NCI-H1417 treated with DMSO at 0.1 percent for 48 hours (cell line): ENCODE results near the gene TSPAN13.

Experiments used
- DNase-seq: peaks from one replicate; lab custom pipeline; 2025; lab: John Stamatoyannopoulos, UW

The TSPAN13 gene

GRCh38 chr7:16774986-16775385 is 21.4 kb downstream of the TSPAN13 start:
- no peak for DNase-seq

GRCh38 chr7:16776053-16776452 is 22.5 kb downstream of the TSPAN13 start:
- DNase-seq, result no peak

GRCh38 chr7:16778476-16778875 is 24.9 kb downstream of the TSPAN13 start:
- no peak for DNase-seq

DNA sequence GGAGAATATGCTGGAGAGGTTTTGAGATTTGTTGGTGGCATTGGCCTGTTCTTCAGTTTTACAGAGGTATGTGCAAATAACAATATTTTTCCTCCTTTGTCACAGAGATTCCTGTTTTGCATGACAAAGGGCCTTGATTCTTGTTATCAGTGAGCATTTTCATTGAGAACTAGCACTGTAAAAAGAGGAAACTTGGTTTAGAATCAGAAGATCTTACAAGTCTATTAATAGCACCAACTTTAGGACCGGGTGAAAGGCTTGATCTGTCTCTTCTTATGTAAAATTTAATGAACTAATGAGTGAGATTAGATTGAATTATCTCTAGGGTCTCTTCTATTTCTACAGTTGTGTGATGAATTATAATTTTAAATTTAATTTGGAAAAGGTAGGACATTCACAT is 25.5 kb downstream of the TSPAN13 start:
- DNase-seq, result no peak

- no peak for DNase-seq
These were observed 27.0 kb downstream of the TSPAN13 start for GRCh38 chr7:16780596-16780995.

GRCh38 chr7:16785321-16785720 is 31.8 kb downstream of the TSPAN13 start:
- DNase-seq, result no peak

DNA sequence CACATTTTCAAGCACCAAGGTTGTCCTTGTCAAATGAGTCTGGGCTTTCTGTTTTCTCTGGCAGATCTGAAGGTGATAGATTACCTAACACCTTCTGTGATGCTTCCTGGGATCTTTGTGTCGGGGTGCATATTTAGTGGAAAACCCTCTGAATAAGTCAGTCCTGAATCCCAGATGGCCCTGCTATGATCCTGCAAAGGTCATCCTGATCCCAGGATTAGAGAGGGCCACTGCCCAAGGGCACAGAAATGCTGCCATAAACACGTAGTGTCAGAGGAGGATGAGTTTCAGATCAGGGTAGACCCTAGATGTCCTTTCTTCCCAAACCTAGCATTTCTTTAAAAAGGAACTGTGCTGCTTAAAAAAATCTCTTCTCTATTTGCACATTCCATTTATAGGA is 32.3 kb downstream of the TSPAN13 start:
- DNase-seq, result no peak

DNA sequence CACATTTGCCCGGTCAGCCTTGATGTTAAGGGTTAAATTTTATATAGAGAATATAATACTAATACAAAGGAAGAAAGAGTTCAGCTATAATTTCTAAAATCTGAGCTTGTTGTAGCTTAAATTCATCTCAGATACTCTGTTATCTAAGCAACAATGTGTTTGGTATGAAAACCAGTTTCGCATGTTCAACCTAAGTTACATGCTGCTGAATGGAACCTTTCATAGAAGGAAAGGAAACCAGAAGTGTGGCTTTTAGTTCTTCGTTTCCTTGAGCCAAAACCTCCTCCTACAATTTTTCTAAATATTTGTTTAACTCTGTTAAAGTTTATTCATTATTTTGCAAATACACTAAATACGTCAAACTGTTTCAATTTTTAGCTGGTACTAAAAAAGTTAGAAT is 32.7 kb downstream of the TSPAN13 start:
- DNase-seq, result no peak

DNA sequence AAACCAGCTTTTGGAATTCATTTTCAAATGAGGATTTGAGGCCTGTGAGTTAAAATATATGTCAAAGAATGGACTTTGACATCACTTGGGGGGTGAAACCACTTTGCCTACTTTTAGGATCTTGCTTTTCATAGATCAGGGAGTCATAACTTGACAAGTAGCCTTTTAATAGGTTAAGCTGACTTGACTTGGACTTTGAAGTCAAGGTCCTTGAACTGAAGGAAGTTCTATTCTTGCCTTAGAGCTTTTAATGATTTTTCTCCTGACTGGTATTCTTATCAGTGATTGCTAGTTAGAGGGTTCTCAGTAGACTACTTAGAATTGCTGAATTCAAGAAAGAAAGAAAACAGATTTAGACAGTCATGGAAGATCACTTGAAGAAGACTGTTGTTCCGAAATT is 33.6 kb downstream of the TSPAN13 start:
- DNase-seq, result no peak

DNA sequence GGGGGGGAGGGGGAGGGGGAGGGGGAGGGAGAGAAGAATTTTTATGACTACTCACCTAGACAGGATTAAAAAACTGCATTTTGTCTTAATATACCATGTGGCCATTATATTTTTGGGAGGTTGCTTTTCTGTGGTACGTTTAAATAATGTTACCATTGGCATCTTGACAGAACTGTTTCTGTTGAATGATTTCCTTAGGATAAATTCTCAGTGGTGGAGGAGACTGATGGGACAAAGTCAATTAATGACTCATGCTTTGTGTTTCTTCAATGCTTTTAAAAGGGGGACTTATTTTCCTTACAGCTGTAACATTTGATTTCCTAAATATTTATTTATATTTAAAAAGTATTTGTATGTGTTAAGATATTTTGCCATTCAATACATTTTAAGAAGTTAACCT is 37.5 kb downstream of the TSPAN13 start:
- no peak for DNase-seq

GRCh38 chr7:16791905-16792698 is 38.5 kb downstream of the TSPAN13 start:
- no peak for DNase-seq

- no peak for DNase-seq
These were observed 41.4 kb downstream of the TSPAN13 start for GRCh38 chr7:16794986-16795385.

GRCh38 chr7:16795624-16796023 is 42.1 kb downstream of the TSPAN13 start:
- peak; percentile 70 for DNase-seq

DNA sequence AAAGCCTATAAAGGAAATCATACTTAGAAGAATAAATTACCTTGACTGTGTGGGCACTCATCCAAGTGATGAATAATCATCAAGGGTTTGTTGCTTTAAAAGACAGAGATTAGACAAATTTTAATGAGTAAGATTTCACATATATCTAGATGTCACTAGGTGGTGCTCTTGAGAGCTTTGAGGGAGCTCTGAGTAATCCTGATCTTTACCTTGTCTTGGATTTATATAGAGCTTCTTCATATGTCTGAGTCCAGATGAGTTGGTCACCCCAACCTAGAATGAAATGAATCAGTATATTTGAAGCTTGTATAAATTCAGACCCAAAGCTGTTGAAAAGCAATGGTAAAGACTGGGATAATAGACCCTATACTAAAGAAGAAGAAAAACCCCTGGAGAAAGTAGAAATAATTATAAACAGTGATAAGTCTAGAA is 47.6 kb downstream of the TSPAN13 start:
- DNase-seq, result no peak

GRCh38 chr7:16801579-16801978 is 48.0 kb downstream of the TSPAN13 start:
- DNase-seq, result no peak

DNA sequence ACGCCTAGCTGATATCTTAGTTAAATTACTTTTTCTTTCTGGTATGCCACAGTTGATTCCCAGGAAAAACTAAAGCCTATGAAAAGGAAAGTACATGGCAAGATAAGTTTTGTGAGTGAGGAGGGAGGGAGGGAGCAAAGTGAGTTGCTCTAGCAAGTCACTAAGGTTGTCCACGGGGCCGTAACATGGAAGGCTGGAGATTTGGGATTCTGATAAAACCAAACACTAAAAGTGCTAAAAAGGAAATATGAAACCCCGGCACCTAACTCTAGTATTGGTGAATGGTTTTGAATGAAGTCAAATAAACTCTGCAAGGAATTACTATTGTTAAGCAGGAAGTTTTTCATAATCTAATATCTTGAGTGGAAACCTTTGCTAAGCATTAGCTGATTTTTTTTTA is 49.6 kb downstream of the TSPAN13 start:
- DNase-seq, result no peak

DNA sequence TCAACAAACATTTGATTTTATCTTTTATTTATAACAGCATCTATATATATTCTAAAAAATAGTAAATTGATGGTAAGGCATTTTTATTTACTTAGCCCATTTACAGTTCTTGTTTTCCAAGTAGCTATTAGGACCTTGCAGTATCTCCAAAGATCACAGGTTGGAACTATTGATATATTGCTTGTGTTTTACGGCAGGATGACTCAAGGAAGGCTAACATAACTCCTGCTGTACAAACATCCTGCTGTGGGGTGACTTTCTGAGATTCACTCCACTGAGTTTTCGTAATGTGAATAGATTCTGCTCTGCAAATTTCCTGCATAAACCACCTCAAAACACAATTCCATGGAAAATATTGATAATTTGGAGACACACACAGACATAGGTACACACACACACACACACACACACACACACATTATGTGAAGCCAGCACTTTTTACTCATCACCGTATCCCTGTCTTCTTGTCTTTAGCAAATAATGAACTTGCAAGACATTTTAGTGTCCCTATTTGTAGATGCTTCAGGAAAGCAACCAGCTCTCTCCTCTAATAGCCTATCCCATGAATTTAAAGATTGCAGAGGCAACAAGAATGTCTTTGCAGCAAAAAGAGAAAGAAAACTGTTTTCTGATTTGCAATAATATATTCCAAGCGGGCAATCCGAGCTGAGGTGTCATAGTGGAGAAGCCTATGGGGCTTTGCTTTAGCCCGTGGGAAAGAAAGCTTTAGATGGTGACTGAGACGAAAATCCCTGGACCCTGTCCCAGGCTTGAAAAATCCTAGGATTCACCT is 50.5 kb downstream of the TSPAN13 start:
- no peak for DNase-seq

DNA sequence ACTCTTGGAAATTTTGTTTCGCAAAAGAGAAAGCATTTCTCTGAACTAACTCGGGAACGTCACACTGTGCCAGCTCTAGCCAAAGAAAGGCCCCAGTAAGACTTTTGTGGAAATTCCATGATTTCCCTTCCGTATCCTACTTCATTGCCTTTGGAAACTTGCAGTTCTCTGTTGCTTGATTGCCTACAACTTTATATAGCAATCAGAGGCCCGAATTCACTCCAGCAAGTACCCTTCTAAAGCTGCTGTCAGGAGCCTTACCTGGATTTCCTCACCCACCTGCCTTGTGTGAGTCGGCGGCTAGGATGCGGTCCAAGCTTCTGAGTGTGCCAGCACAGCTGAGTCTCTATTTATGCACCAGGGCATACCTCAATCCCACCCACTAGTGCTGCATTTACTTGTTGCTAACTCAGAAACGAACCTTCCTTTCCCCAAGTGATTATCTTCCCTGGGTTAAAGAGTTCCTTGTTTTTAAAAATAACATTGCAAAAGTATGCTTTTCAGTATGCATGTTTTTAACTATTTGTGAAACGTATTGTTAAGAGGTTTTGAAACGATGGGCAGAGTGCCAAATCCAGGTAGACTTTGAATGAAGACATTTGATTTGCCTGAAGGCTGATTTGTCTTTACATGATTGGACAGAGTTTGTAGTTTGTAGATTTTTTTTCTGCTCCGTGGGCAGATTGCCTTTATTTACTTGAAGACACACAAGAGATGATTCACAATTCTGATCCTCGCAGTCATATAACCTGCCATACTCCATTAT is 51.3 kb downstream of the TSPAN13 start, which contains the start of gene AGR2:
Gene AGR2 (minus strand): TSS at position 326 of the 766 bp plus-strand sequence. CDS start 3,203 bp downstream, outside the sequence.
- no peak for DNase-seq

DNA sequence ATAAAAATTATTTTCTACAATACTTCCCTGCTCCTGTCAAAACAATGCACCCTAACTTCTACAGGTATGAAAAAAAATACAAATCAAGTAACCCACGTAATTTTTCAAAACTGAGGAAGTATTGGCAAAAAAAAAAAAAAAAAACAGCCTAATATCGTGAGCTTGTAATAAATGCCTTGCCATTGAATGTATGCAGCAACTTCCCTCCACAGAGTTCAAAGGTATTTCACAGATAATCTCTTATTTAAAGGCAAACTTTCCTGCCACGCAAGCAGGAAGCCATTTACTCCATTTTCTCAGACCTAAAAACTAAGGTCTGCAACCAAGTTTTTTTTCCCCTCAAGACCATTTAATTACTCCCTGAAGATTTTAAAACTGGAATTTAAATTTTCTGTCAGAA is 51.9 kb downstream of the TSPAN13 start:
- DNase-seq, result no peak

- no peak for DNase-seq
These were observed 56.6 kb downstream of the TSPAN13 start for GRCh38 chr7:16810112-16810511.

DNA sequence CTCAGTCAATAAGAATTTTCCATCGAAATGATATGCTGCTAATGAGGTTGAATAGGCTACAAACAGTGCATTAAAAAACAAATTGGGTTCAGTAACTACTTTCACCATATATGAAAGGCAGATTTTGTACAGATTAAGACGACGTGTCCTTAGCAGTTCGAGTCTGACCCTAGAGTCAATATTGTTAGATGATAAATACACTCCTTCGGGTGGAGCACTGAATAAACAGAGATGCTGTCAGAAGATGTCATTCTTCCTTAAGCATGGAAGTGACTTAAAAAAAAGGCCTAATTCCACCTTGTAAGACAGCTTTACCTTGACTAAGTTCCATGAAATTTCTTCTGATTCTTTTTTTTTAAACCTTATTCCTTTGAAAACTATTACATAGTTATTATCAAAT is 57.0 kb downstream of the TSPAN13 start:
- DNase-seq, result no peak

DNA sequence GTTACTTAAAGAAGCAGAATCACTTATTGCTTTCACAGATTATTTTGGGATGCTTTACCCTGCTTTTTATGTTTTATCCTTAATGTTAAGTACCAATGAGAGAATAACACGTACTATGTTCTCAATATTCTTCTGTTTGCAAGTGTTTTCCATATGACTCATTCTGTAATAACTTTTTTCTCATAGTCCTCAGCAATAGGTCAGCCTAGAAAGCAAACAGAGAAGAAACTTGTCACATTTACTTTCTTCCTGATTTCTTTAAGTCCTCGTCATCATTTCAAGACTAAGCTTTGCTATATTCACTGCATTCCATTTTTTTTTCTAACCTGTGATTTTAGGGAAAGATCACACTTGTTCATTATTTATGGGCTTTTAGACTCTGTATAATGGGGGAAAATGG is 58.0 kb downstream of the TSPAN13 start:
- DNase-seq, result no peak
